HCEC 1CT (cell line): Measurements from ENCODE around the gene CCN6.

Source experiments
- DNase-seq: peaks from one replicate; pipeline ENCODE4 v3.0.0-alpha.2; 2017

The CCN6 gene

DNA sequence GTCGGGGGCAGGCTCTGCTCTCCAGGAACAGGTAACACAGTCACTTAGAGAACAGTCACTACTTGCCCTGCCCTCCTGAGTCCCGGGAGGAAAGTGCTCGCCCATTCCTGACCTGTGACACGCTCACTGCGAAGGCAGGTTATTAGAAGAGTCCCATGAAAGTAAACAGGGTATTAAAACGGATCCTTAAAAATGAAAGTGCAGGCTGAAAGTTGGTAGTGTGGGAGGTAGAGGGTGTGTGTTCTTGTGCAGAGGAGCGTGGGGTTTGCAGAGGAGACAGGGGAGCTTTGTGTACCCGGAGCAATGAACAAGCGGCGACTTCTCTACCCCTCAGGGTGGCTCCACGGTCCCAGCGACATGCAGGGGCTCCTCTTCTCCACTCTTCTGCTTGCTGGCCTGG is at the start of gene CCN6:
Gene CCN6 (plus strand): TSS at position 104 of the 400 bp plus-strand sequence. CDS start 254 bp downstream, at position 358.
- DNase-seq, result no peak

GRCh38 chr6:112004201-112005012 is 49.5 kb upstream of the CCN6 start:
- DNase-seq, result no peak

- no peak for DNase-seq
These were observed 48.9 kb upstream of the CCN6 start for GRCh38 chr6:112005013-112005371.

DNA sequence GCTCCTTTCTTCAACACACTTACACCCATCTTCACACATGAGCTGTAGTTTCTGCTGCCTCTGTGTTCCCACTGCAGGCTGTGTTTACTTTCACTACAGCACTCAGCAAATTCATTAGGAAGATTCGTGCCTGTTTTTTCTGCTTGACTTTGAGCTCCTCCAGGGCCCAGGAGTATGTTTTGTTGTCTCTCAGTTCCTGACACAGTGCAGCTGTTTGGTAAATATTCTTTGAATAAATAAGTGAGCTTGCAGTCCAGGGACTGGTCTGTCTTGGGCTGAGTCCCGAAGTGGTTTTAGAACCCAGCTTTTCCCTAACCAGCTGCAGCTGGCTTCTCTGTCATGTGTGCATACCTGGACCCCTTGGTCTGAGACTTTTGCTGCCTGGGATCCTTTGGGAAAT is 46.6 kb upstream of the CCN6 start:
- DNase-seq, result no peak

DNA sequence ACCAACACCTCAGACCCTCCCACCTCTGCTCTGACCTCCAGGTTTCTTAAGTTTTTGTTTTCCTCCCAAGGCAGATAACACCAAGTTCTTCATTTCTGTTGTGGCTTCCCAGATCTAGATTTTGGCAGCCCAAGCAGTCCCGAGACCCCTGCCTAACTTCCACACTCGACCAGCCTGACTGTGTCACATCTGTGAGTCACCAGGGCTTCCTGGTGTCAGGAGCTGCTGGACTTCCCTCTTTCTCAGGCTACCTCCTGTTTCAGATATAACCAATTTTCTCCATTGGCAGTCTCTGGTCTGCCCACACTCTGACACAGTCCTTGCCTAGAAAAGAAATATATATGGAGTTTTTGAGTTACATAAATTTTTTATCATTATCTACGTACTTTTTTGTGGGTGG is 46.1 kb upstream of the CCN6 start:
- peak; percentile 39 for DNase-seq

GRCh38 chr6:112008482-112008881 is 45.4 kb upstream of the CCN6 start:
- no peak for DNase-seq

DNA sequence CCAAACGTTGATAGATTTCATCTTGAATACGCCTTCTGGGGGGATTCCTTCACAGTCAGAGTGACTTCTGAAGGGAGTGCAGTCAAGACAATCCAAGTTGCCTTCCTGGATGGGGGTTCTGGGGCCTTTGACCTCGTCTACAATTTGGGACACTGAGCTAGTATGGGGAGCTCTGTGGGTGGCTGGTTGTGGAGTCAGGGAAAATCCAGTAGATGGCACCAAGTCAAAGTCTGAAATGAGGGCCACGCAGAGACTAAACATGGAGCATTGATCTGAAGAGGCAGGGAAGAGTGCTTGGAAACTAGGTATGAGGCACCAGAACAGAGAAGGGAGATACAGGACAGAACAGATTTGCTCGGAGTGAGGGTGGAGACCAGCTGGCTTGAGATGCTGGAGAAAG is 43.6 kb upstream of the CCN6 start:
- peak; percentile 46 for DNase-seq

DNA sequence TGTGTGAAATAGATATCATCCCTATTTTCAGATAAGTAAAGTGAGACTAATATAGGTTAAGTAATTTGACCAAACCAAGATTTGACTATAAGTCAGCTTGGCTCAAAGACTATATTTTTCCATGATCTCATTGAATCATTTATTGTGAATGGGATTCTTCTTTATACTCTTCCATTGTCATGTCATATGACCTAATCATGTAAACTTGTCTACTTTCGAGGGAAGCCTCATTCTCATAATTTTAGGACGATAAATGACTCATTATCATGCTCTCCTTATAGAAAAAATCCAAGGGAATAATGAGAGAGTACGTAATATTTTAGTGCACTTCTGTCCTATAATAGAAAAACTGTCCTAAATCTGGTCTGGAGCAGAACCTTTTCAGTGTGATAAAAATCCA is 40.9 kb upstream of the CCN6 start:
- DNase-seq, result no peak

DNA sequence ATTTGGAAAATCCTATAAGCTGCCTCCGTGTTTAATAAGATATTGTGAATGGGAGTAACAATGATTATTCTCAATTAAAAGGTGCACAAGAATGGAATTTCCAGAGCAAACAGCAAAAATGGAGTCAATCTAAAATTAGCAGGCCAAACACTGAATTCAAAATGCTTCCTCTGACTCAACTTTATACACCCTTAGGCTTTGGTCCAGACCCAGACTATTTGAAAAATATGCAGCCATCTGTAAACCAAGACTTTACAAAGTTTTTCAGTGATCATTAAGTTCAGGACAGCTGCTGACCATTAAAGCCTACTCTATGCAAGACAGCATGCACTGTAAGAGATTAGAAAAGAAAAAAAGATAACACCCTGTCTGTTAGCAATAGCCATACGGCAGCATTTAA is 39.4 kb upstream of the CCN6 start:
- peak; percentile 67 for DNase-seq

DNA sequence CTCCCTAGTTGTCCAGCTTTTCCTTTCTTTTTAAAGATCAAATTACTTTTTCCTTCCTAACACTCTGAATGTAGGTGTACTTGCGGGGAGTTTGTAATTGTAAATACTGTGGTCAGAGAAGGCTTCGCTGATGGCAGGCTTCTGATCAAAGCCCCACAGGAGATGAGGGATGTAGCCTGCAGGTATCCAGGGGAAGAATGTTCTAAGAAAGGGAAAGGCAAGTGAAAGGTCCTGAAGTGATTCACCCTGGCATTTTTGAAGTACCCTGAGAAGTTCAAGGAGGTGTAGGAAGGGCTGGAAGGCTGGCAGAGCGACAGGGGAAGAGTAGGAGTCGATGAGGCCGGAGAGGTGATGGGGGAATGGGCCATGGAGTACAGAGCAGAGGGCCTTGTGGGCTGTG is 38.2 kb upstream of the CCN6 start:
- DNase-seq, result no peak

DNA sequence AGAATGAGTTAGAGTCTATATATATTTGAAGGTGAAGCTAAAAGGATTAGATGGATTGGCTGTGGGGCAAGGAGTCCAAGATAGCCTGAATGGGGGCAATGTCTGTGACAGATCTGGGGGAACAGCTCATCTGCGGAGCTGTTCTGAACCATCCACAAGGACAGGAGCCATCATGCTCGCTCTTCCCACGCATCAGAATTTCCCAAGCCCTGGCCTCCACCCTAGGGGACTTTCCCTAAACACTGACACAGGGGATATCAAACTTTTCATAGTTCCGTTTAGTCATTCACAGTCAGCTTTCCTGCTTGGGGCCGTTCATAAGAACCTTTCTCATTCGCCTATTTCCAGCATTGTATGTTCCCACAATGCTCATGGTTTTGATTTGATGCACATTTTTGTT is 37.6 kb upstream of the CCN6 start:
- no peak for DNase-seq

GRCh38 chr6:112017169-112017568 is 36.7 kb upstream of the CCN6 start:
- DNase-seq, result no peak

GRCh38 chr6:112017760-112018537 is 36.0 kb upstream of the CCN6 start:
- DNase-seq, result no peak

GRCh38 chr6:112018619-112019416 is 35.1 kb upstream of the CCN6 start:
- no peak for DNase-seq

- no peak for DNase-seq
These were observed 34.3 kb upstream of the CCN6 start for GRCh38 chr6:112019589-112019988.

DNA sequence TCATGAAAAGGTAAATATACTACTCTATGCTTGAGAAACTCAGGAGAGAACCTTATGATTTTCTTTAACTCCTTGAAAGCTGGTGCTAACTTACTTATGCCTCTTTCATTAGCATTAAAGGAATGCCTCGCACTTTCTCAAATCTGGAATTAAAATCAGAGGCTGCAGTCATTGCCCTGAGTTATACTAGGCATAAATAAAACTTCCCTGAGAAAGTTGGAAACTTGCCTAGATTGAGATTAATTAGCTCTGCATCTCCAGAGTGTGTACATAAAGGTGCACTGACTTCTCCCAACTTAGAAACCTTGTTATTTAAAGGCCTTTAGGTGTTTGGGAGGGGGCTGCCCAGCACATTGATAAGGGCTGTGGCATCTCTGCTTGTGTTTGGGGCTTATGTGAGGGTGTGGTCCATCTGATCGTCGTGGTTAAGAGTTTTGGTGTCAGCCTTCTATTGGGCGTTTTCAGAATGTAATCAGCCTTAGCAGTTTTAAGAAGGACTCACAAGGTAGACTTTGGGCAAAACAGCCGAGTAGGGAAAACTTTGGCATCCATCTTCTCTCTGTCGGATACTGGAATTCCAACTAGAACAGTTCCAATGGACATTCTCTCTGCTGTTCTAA is 32.1 kb upstream of the CCN6 start:
- DNase-seq, result no peak

GRCh38 chr6:112022749-112023148 is 31.2 kb upstream of the CCN6 start:
- no peak for DNase-seq

DNA sequence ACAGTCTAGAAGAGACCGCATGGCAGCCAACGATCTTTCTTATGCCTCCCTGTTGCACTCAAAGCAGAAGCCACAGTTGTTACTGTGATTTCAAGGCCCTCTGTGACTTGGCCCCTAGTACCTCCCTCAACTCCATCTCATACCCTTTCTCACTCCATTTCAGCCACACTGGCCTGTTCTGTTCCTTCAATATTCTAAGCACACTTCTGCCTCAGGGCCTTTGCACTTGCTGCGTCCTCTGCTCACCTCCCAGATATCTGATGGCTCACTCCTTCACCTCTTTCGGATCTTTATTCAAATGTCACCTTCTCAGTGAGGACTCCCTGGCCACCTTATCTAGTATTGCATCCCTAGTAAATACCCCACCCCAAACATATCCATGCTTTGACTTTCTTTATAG is 29.4 kb upstream of the CCN6 start:
- DNase-seq, result no peak

DNA sequence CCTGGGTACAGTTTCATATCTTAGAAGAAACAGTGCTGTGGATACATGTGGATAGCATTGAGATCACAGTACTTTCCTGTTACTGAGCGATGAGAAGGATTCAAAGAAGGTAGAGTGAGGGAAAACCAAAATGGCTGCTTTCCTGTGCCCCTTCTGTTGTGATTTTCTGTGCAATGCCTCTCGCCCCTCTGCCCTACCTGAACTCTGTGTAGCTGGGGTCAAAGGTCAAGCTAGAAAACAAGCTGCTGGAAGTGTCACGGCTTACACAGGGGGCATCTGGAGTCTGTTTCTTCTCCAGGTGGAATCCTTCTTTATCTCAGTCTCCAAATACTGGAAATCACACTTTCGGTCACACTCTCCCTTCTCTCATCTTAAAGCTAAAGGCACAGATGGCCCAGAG is 27.0 kb upstream of the CCN6 start:
- DNase-seq, result no peak

- no peak for DNase-seq
These were observed 25.8 kb upstream of the CCN6 start for GRCh38 chr6:112027942-112028674.

DNA sequence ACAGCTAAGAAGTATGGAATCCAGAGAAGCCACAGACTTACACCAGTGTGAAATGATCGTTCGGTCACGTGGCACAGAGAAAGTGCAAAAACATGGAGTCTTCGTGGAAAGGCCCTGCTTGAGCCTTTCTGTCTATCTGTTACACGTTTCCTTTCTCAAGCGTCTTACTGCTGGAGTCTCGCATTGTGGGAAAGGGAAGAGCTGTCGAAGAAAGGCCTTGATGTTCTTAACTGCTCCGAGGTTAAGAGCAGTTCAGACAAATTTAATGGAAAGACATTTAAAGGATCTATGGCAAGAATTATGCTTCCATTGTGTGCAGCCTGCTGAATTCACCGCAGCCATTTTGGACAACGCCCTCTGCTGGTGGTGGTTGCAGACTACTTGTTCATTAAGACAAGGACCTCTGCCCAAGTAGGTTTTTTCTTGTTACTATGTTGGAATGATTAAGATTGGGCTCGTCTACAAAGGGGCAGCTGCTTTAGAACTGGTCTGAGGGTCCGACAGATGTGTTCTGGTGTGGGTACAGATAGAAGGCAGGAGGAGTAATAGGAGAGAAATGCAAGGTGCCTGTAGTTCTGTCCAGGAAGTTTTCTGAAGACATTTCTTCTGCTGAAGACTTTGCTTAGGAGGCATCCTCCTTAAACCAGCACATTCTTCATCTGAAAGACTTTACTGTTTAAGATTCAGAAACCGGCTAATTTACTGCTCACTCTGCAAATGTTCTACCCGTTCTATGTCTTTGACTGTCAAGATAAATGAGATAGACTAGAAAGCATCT is 24.7 kb upstream of the CCN6 start:
- DNase-seq, result peak; percentile 59
